Epithelial cell of esophagus (primary cell): ENCODE data around the gene LCE2D.
"Not testable (repeated sequence)": the region's sequence is repeated elsewhere in the genome, so short reads cannot be mapped to it uniquely, and the experiment has no call there.

Experiments
- DNase-seq: peaks from one replicate; pipeline ENCODE4 v3.0.0; 2010; ENCODE audit warnings: low read depth
- H3K4me3 ChIP-seq: 2 replicates; pipeline ENCODE4 v1.5.1; 2011; ENCODE audit warnings: mild to moderate bottlenecking, low read length, control low read depth
- CTCF ChIP-seq: IDR thresholded peaks from 2 replicates; pipeline ENCODE4 v1.5.1; 2011; ENCODE audit warnings: low read depth, mild to moderate bottlenecking, low read length, control low read depth, inconsistent platforms; ENCODE audit not compliant: insufficient read depth; ENCODE audit errors: missing control alignments

Gene LCE2D

GRCh38 chr1:152658649-152659048, 4.5 kb upstream of the LCE2D start:
- TF ChIP-seq CTCF, result no peak
- no peak for DNase-seq
- H3K4me3 ChIP-seq, result no peak overlapping the region

- not testable (repeated sequence) for DNase-seq, H3K4me3 ChIP-seq
These were observed 3.0 kb downstream of the LCE2D start for GRCh38 chr1:152666171-152666570.

- no peak overlapping the region for H3K4me3 ChIP-seq
- DNase-seq, result no peak
- no peak for TF ChIP-seq CTCF
These were observed 4.5 kb downstream of the LCE2D start for GRCh38 chr1:152667648-152668047.

GRCh38 chr1:152673016-152673415, 9.8 kb downstream of the LCE2D start:
- DNase-seq, result peak; percentile 82
- no peak overlapping the region for H3K4me3 ChIP-seq
- no peak for TF ChIP-seq CTCF

GRCh38 chr1:152674983-152675382, 11.8 kb downstream of the LCE2D start, which contains the start of gene LCE2C:
Gene LCE2C, plus strand, starts transcription at chr1:152675279. Its CDS starts 737 bp downstream, at chr1:152676016.
- not testable (repeated sequence) for DNase-seq, H3K4me3 ChIP-seq

- H3K4me3 ChIP-seq, result no peak overlapping the region
- no peak for DNase-seq
- no peak for TF ChIP-seq CTCF
These were observed 16.3 kb downstream of the LCE2D start for GRCh38 chr1:152679459-152679858.

GRCh38 chr1:152681616-152682015, 18.4 kb downstream of the LCE2D start:
- no peak for TF ChIP-seq CTCF
- no peak overlapping the region for H3K4me3 ChIP-seq
- DNase-seq, result no peak

GRCh38 chr1:152683846-152684245, 20.7 kb downstream of the LCE2D start:
- H3K4me3 ChIP-seq, result no peak overlapping the region
- no peak for TF ChIP-seq CTCF
- peak; percentile 66 for DNase-seq

GRCh38 chr1:152685823-152686222, 22.6 kb downstream of the LCE2D start, which contains the start of gene LCE2B:
Gene LCE2B, plus strand, starts transcription at chr1:152686123. Its CDS starts 721 bp downstream, at chr1:152686844.
- DNase-seq, H3K4me3 ChIP-seq: not testable (repeated sequence)
